Stimulated activated CD4-positive, alpha-beta T cell treated with anti-CD3 and anti-CD28 coated beads, Interleukin-15, amount 100 ng/mL, for 48 hours (primary cell): ENCODE measurements around the gene CA10.

Experiments used
- DNase-seq, 2 donors: peaks; one replicate each; pipeline ENCODE4 v3.0.0-alpha.2; 2020; ENCODE audit warnings: low read depth in 2 of 2

Gene CA10

GRCh38 chr17:52158450-52159042 is at the start of gene CA10:
CA10 (minus strand) TSS chr17:52158714.
- no peak for DNase-seq

GRCh38 chr17:52207796-52208195 is 49.3 kb upstream of the CA10 start:
- DNase-seq: no peak

GRCh38 chr17:52202520-52203080 is 44.1 kb upstream of the CA10 start:
- no peak for DNase-seq

- DNase-seq: no peak
These were observed 43.4 kb upstream of the CA10 start for GRCh38 chr17:52201767-52202519.

GRCh38 chr17:52191491-52191890 is 33.0 kb upstream of the CA10 start:
- DNase-seq: no peak

- DNase-seq: no peak
These were observed 23.3 kb upstream of the CA10 start for GRCh38 chr17:52181782-52182181.

- DNase-seq: no peak
These were observed 19.5 kb upstream of the CA10 start for GRCh38 chr17:52178012-52178411.

GRCh38 chr17:52170963-52171572 is 12.6 kb upstream of the CA10 start:
- DNase-seq: no peak

GRCh38 chr17:52160136-52160567 is 1.6 kb upstream of the CA10 start:
- no peak for DNase-seq

GRCh38 chr17:52159246-52160135 is 977 bp upstream of the CA10 start:
- no peak for DNase-seq

GRCh38 chr17:52157603-52158449 is 688 bp downstream of the CA10 start:
- DNase-seq: no peak

- no peak for DNase-seq
These were observed 1.6 kb downstream of the CA10 start for GRCh38 chr17:52156576-52157570.

GRCh38 chr17:52155301-52155700 is 3.2 kb downstream of the CA10 start:
- no peak for DNase-seq

- DNase-seq: no peak
These were observed 4.0 kb downstream of the CA10 start for GRCh38 chr17:52154466-52154865.

- no peak for DNase-seq
These were observed 7.6 kb downstream of the CA10 start for GRCh38 chr17:52150935-52151334.

GRCh38 chr17:52149626-52150025 is 8.9 kb downstream of the CA10 start:
- no peak for DNase-seq

GRCh38 chr17:52148969-52149351 is 9.6 kb downstream of the CA10 start:
- DNase-seq: no peak

- no peak for DNase-seq
These were observed 10.1 kb downstream of the CA10 start for GRCh38 chr17:52148288-52148968.

GRCh38 chr17:52147872-52148271 is 10.6 kb downstream of the CA10 start:
- DNase-seq: no peak
